Hippocampal formation (tissue), 2 donors: Measurements from ENCODE around the gene C1QTNF7.

Experiments used
- DNase-seq, 2 donors: peaks; one replicate each; lab custom pipeline; 2025; lab: John Stamatoyannopoulos, UW

Gene C1QTNF7, protein sequence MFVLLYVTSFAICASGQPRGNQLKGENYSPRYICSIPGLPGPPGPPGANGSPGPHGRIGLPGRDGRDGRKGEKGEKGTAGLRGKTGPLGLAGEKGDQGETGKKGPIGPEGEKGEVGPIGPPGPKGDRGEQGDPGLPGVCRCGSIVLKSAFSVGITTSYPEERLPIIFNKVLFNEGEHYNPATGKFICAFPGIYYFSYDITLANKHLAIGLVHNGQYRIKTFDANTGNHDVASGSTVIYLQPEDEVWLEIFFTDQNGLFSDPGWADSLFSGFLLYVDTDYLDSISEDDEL

DNA sequence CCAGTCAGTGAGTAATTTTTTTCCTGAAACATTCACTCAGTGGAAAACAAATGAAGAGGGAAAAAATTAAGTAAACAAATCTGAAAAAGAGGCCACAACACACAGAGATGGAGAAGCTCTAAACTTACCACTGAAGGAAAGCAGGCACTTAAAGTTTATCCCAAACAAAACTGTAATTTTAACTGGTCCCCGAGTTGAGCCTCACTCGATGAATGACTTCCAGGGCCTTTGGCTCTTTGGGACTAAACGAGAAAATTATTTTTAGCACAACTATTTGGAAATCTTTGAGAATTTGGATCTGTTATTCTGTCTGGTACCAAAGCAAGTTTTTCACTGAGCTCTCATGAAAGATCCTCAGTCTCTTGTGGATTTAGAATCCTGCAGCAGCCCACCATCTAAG, at the start of gene C1QTNF7:
Gene C1QTNF7, plus strand, starts transcription at position 333 of the 400 bp plus-strand sequence. CDS start 7,711 bp downstream, outside the sequence.
- no peak for DNase-seq

DNA sequence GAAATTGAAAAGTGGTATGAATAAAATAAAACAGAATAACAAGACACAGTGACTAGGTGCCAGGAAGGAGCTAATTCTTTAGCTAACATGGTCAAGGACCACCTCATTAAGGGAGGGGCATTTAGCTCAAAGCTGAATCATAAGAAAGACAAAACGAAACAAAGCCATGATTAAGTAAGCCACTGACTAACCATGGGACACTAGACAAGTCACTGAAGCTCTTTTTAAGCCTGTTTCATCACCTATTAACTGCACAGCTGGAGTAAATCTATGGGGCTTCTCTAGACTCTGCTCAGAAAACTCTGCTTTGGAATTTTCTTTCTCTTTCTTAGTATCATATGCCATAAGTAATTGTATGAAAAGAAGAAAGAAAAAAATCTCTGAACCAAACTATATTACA, 49.8 kb upstream of the C1QTNF7 start:
- no peak for DNase-seq

DNA sequence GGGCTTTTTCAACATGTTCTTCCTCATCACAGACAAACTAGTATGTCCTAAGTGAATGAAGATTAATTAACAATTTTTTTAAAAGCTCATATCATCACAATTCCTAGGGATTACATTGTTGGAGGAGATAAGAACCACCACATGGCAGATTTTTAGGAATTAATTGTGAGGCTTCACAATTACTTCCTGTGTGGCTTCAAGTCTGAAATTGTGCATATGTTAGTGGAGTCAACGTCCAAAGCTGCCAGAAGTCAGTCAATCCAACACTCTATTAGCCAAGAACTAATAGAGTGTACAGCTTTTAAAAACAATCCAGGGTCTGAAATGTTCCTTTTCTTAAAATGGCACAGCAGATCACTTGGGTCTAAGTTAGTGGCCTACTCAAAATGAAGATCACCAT, 49.3 kb upstream of the C1QTNF7 start:
- DNase-seq, result no peak

DNA sequence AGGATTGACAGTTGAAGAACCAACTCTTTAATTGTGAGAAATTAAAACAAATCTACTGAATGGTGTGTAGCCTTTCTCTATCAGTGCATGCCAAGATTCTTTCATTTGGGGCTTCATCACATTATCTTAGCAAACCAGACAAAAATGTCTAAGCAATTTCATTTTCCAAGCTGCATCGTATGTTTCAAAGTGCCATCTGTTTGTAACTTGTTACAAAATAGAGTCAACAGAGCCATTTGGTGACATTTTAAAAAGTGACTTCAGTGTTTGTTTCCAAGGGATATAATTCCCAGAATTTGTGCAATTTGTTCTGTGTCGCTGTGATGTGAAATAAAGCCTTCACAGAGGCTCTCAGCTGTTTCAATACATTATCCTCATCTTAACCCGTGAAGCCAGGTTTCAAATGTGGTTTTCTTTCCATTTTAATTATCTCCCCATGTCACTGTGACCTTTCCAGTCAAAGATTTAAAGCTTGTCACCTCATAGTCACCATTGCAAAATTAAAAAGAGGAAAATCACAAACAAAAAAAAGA, 46.0 kb upstream of the C1QTNF7 start:
- DNase-seq, result peak in 1 of 2 donors; percentile 26

DNA sequence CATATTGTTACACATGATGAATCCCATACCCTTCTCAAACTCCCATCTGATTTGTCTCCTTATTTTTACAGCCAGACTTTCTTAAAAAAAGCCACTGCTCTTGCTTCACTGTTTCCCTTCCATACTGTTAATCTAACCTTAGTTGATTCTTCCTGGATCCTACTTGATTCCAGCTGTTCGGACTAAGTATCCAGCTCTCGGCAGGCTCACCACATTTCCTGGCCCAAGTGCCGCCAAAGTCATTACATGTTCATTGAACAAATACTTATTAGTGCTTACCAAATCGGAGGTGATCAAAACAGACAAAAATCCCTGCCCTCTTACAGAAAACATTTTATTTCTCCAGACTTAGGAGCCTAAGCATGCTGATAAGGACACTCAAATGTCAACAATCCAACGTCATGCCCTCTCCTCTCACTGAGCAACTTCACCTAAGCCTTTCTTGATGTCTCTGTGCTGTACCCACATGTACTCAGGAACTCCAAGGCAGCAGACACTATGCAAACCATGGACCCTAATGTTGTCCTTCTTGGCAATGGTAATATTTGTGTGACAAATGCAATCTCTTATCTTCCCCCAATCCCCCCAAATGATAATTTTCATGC, 45.1 kb upstream of the C1QTNF7 start:
- no peak for DNase-seq

DNA sequence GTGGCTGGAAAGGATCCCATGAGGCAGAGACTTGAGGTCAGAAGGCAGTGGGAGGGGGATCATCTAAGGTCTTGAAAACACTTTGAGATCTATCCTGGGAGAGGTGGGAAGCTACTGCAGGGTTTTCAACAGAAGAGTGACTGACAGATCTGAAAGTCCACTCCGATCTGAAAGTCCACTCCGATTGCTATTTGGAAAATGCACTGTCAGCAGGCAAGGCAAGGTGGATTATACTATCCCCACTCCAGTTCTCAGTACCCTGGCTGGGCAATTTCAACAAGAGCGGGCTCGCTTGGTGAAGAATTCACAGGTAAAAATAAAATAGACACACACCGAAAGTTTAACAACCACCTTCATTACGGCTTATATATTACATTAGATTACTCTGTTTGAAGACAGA, 42.3 kb upstream of the C1QTNF7 start:
- DNase-seq, result no peak

DNA sequence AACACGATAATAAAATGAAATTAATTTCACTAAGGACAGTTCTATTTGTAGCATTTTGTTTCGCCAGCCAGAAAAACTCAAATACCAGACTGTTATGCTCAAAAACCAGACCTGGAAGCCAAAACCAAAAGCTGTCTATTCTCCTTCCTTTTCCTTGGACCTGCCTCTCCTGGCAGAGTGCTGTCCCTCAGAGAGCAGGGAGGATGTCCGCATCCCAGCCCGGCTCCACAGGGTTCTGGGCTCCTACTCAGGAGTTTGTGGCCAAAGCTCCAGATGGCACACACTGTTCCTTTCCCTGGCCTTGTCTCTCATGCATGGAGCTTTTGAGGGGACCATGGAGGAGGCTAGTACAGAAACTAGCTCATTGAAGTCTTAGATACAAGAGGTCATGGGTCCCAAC, 41.9 kb upstream of the C1QTNF7 start:
- DNase-seq, result no peak

DNA sequence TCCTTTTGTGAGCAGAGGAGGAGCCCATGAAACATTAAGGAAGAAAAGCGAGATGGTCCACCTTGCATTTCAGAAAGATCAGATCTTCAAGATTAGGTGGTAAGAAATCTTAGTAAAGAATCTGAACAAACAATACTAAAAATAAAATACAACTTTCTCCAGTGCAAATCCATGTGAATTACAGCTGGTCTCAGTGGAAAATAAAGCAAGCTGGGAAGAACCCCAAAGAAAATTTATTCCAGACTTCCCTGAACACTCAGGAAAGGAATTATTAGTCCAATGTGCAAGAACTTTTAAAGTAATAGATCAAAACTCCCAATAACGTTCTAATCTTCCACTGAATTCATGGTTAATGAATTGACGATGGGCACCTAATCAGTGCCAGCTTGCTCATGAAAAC, 37.3 kb upstream of the C1QTNF7 start:
- DNase-seq, result no peak

DNA sequence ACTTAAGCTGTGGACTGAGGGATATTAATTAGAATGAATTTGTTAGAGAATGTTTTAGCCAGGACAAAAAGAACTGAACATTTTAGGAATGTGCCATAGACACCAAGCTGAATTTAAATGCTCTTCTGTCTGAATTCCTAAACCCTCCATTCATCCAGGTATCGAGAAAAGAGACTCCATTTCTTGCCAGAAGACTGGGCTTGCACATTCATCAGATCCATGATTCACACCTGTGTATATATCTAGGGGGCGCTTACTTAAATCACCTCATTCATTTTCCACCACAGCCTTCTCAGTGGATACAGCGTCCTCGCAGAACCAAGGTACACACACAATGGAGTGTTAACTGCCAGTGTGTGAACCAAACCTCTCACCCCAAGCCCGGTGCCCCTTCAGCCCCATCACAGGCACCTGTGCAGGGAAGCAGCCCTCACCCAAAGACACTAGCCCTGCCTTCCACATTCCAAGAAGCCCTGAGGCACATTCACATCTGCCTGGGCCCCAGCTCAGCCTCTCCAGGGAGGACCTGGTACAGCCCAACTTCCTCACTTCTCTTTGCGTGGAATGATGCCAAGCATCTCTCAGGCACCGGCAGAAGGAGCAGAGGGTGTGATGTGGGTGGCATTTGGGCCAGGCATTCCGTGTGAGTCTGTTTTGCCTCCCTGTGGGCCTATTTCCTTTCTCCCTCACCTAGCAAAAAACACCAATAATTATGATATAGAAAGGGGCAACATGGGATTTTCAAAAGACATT, 35.6 kb upstream of the C1QTNF7 start:
- DNase-seq, result no peak

DNA sequence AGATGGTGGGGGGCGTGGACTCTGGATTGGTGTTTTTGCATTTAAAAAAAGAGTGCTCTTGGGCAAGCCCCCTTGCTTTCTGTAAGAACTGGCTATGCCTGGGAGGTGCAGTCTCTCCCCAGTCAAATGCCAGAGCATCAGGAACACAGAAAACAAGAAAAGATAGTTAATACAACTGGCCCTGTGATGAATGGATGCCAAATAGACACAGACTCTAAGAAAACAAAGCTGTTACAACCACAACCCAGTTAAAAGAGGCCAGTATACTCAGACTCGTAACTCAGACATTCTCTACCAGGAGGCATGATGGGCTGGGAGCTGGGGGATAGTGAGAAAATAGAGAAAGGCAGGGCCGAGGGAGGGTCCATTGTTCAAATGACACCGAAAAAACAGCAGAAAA, 32.5 kb upstream of the C1QTNF7 start:
- DNase-seq, result no peak

DNA sequence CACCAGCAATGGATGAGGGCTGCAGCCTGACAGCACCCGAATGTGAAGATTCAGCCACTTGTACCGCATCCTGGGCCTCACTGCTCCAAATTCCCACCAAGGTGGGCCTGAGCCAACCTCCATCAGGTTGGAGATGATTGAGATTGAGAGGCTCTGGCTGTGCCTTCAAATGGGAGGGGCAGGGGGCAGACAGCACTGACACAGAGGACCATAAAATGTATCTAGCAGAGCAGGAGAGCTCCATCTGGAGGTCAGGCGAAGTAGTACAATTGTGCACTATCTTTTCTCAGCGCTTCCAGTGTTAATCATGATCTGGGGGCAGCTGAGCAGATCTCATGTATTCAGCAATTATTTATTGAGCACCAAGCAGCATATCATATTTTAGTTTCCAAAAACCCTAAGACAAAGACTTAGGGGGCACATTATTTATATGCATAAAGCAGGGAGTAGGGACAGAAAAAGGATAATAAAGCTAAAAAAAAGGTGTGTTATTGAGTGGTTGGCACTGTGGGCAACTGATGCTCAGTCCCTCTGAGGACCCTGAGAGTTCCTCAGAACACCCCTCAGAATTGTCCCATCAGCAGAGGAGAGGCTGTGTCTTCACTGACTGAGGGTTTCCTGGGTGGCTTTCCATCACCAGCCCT, 31.6 kb upstream of the C1QTNF7 start:
- peak in 1 of 2 donors; percentile 10 for DNase-seq

DNA sequence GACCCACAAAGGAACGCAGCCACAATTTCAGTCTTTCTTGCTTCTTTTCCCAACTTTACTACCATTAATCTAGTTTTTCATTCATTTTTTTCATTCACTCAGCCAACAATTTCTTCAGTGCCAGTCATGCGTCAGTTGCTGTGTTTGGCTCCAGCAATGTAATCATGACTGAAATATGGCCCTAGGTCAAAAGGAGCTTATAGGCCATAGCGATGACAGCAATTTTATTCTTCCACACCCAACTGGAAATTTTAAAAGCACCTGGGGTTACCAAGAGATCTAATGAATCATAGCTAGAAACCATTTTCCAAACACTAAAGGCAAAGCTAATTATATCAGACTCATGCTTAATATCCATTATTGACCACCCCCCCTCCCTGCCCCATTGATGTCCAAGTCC, 29.8 kb upstream of the C1QTNF7 start:
- no peak for DNase-seq

DNA sequence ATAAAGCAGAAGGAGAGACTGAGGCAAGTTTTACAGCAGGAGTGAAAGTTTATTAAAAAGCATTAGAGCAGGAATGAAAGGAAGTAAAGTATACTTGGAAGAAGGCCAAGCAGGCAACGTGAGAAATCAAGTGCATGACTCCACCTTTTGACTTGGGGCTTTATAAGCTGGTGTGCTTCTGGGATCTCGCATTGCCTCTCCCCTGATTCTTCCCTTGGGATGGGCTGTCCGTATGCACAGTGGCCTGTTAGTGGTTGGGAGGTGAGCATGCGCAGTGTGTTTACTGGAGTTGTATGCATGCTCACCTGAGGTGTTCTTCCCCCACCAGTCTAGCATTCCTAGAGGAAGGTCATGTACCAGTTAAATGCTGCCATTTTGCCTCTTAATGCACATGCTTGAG, 29.1 kb upstream of the C1QTNF7 start:
- no peak for DNase-seq

DNA sequence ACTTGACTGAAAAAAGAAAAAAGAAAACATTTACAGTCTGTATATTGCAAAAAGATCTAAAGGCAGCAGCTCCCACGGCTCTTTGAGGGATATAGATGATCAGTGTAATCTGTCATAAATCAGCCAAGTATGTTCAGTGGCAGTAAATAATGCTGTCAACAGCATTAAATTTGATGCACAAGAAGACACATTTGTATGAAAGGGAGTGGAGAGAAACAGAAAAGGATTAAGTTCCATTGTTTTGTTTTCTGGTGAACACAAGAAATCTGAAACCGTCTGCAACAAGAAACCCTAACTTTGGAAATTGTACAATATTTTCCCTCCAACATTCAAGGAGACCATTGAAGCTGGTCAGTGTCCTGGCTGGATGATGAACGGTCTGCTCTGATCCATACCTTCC, 27.6 kb upstream of the C1QTNF7 start:
- DNase-seq, result no peak

DNA sequence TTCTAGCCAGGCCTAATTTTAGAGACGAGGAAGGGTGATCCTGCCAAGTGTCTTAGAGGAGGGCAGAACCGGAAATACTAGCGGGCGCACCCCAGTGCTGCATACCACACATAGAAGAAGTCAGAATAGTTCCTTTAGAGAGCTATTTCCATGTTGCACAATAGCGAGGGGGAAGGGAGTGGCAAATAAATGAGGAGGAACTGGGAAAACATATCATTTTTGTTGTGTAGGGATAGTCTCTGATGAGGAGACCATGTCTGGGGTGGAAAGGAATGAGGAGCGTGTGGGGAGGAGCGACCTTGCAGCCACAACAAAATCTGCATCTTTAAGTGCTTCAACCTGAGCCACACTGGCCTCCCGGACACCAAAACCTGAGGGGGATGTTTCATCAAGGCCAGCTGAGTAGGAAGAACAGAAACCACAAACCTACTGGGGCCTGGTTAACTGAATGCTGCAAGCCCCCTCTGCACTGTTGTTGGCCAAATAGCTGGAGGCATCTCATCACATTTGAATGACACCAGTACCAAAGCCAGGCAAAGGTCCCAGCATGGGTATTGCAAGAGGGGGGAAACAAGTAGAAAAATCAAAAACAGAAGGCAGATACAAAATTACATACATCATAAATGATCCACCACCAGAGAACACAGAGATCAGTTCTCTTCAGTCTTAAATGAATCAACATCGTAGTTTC, 26.7 kb upstream of the C1QTNF7 start:
- peak in 1 of 2 donors; percentile 13 for DNase-seq

DNA sequence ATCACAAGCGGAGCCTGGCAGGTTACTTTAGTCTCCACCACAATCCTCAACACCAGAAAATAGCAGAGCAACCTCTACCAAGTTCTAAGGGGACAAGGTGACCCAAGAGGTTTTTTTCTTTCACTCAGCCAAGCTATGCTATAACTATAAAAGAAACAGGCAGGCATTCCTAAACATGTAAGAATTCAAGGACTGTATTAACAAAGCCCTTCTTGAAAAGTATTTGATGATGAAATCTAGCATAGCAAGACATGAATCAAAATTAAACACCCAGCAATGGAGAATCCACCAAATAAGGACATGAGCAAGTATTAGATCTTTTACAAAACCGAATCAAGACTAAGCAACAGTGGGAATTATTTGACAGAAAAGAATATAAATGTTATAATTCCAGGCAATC, 25.7 kb upstream of the C1QTNF7 start:
- no peak for DNase-seq

DNA sequence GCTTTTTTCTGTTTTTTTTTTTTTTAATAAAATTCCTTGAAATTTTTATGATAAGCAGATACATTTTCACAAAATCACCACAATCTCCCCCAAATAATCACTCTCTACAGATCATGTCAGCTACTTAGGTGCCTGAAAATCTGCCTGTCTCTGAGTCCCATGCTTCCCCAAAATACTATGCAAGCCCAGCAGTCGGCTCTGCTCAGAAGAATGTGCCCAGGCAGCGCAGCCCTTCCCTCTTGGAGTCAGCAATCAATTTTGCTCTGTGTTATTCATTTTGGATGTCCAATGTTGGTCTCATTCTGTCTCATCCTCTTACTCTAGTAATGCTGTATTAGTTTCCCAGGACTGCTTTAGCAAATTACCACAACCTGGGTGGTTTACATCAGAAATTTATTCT, 24.9 kb upstream of the C1QTNF7 start:
- DNase-seq, result no peak

DNA sequence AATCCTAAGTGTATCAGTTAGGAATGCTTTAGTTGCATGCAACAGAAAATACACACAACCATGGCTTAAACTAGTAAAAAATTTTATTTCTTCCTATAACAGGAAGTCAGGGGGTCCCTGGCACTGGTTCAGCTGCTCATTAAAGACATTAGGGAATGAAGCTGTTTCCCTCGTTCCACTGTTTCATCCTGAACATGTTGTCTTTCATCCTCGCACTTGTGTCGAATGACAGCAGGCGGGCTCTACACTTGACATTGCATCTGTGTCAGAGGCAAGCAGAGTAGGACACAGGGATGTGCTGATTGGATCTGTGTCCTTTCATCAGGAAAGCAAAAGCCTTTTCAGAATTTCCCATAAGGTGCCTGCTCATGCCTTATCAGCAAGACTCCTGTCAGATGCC, 22.8 kb upstream of the C1QTNF7 start:
- DNase-seq, result no peak

DNA sequence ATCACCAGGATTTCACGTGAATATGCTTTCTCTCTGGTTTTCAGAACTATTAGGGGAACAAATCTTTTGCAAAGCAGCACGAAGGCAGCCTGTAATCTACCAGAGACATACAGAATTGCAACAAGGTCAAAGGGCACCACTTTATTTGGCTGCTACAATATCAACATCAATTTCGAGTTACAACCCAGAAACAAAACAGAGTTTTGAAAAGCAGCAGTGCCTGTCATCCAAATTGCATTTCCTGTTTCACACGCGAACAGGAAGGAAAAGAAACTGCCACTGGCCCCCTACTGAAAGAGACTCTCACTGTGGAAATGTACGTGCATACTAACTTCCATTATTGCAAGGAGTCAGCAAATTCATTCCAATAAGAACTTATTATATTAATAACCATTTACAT, 17.1 kb upstream of the C1QTNF7 start:
- no peak for DNase-seq

DNA sequence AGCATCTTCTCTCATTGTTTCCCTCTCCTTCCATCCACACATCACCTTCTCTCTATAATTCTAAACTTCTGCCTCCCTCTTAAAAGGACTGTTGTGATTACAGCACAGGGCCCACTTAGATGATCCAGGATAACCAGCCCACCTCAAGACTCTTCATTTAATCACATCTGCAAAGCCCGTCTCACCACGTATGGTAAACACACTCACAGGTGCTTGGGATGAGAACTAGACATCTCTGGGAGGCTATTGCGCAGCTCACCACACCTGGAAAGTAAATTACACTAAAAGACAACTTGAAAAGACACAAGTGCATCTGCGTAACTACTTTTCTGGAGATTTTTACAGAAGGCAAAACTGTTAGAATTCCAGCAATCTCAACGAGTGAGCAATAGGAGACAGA, 15.4 kb upstream of the C1QTNF7 start:
- no peak for DNase-seq

DNA sequence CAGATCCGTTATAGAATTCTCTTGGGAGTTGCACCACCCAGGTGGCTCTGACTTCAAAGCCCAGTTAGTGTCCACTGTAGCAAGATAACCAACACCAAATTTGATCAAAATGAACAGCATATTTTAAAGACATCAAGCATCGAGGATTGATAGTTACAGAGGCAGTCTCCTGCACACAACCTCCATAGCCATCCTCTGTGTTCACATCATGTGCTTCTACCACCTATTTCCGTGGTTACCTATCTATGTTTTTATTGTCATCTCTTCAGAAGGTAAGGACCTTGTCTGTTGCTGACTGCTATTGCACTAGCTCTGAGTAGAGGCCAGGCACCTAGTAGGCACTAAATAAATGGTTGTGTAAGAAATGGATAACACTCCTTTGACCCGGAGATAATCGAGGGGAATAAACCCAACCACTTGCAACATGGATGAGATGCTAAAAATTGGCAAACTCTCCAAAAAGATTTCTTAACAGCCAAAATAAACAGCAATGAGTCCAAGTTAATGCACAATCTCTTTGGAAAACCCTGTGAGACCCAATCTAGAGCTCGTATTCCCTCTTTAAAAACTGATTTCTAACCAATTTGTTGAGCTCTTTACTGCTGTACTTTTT, 14.7 kb upstream of the C1QTNF7 start:
- no peak for DNase-seq
